Thyroid gland (tissue), 4 donors: ENCODE data around the gene STX16. TPM values are rescaled to one million over a fixed set of nuclear protein-coding genes. Genes with fewer than 3 reads are reported as not detected.

Experiments used
- DNase-seq, 2 donors: peaks; one replicate each; pipeline ENCODE4 v3.0.0-alpha.2; 2019
- H3K27ac ChIP-seq, 3 donors: fragments of 200-600 bp; sonication (generic); 1 replicate in 2 of 3; 2 replicates in 1 of 3; pipeline ENCODE4 v1.5.1; 2016 to 2019; ENCODE audit warnings: mild to moderate bottlenecking in 1 of 3, moderate library complexity in 1 of 3
- H3K27me3 ChIP-seq: fragments of 200-600 bp; sonication (generic); one replicate; pipeline ENCODE4 v1.5.1; 2019
- H3K36me3 ChIP-seq, 2 donors: fragments of 200-600 bp; sonication (generic); one replicate each; pipeline ENCODE4 v1.5.1; 2016 to 2019
- H3K4me1 ChIP-seq, 2 donors: fragments of 200-600 bp; sonication (generic); one replicate each; pipeline ENCODE4 v1.5.1; 2017 to 2019
- H3K4me3 ChIP-seq, 3 donors: fragments of 200-600 bp; sonication (generic); replicated peaks in 1 of 3; 1 replicate in 2 of 3; 2 replicates in 1 of 3; pipeline ENCODE4 v1.5.1; 2016; ENCODE audit warnings: mild to moderate bottlenecking in 1 of 3
- H3K9me3 ChIP-seq: fragments of 200-600 bp; sonication (generic); one replicate; pipeline ENCODE4 v1.5.1; 2017
- POLR2A ChIP-seq, 2 donors: fragments of 450-650 bp; IDR thresholded peaks; one replicate each; pipeline ENCODE4 v1.6.1; 2017; ENCODE audit warnings: antibody characterized with exemption in 2 of 2, mild to moderate bottlenecking in 2 of 2, moderate library complexity in 1 of 2
- WGBS, 2 donors: methylation state at CpG; one replicate each; pipeline ENCODE4 v1.1.5; 2017; 5-methylcytosine and 5-hydroxymethylcytosine counted together
- intact Hi-C: fragments of 100-400 bp; cut with DNase I; formaldehyde crosslinking; loops from one replicate; pipeline ENCODE4 v1.15.1; 2023
- total RNA-seq, 4 donors: library from RNA; depleted of rRNA; stranded (reverse); fragments of >200 nt; gene quantifications; one replicate each; pipeline ENCODE4 v1.2.3, GENCODE V29; 2016
- TF ChIP-seq, protein P1 (sequence below), 6 experiments: fragments of 200-600 bp in 3 of 6; fragments of 450-650 bp in 3 of 6; sonication (generic) in 3 of 6; IDR thresholded peaks; one replicate each; pipeline ENCODE4 v1.5.1; 2016 to 2019; ENCODE audit warnings: antibody characterized with exemption in 6 of 6, mild to moderate bottlenecking in 2 of 6, inconsistent platforms in 1 of 6, moderate library complexity in 1 of 6

Gene STX16
- total RNA-seq, 4 donors from 2014 or later: 42.5 to 59.1 (median 53.0) TPM

DNA sequence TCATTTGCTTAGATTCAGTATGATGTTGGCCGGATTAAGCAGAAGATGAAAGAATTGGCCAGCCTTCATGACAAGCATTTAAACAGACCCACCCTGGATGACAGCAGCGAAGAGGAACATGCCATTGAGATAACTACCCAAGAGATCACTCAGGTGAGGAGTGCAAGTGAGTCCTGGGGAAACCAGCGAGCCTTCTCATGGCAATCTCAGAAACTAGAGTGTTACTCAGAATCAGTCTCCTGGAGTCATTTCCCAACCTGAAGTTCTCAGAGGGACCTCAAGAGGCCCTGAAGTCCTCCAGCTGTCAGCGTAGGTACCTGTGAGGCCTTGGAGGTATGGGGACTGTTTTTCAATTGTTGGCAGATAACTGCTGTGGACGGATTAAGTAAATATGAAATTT lies 16.9 kb downstream of the STX16 start:
- intact Hi-C loops: no loop called here
- H3K4me3 ChIP-seq: no peak overlapping the region
- H3K36me3 ChIP-seq: peaks cover 17 to 22% of the 10 kb centered on the region in 2 donors
- no peaks in the 10 kb centered on the region for H3K27me3 ChIP-seq
- H3K9me3 ChIP-seq: no peaks in the 10 kb centered on the region
- TF ChIP-seq POLR2A (IDR thresholded peaks at IDR 0.05): no peak
- TF ChIP-seq, protein P1, sequence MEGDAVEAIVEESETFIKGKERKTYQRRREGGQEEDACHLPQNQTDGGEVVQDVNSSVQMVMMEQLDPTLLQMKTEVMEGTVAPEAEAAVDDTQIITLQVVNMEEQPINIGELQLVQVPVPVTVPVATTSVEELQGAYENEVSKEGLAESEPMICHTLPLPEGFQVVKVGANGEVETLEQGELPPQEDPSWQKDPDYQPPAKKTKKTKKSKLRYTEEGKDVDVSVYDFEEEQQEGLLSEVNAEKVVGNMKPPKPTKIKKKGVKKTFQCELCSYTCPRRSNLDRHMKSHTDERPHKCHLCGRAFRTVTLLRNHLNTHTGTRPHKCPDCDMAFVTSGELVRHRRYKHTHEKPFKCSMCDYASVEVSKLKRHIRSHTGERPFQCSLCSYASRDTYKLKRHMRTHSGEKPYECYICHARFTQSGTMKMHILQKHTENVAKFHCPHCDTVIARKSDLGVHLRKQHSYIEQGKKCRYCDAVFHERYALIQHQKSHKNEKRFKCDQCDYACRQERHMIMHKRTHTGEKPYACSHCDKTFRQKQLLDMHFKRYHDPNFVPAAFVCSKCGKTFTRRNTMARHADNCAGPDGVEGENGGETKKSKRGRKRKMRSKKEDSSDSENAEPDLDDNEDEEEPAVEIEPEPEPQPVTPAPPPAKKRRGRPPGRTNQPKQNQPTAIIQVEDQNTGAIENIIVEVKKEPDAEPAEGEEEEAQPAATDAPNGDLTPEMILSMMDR (IDR thresholded peaks at IDR 0.05): no peak
- no peaks in the 10 kb centered on the region for H3K4me1 ChIP-seq
- WGBS, 2 donors: 85 to 94% methylated on average over 5 of the region's 5 CpGs
- no peak for DNase-seq
- no peak overlapping the region for H3K27ac ChIP-seq

DNA sequence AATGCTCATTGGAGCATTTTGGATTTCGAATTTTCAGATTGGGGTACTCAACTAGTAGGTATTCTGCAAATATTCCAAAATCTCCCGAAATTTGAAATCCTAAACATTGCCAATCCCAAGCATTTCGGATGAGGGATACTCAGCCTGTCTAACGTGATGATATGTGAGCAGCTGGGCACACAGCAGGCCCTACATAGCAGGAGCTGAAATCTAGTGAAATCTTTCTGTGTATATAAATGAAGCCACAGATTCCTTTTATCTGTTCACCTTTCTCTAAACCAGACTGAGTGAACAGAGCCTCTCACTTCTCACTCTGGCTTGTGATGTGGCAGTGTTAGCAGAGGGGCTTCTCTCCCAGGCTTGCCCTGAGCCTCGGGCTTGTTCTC lies 17.8 kb downstream of the STX16 start:
- H3K27me3 ChIP-seq: no peaks in the 10 kb centered on the region
- TF ChIP-seq, protein P1 (IDR thresholded peaks at IDR 0.05): no peak
- no peak for TF ChIP-seq POLR2A (IDR thresholded peaks at IDR 0.05)
- no peaks in the 10 kb centered on the region for H3K4me1 ChIP-seq
- H3K4me3 ChIP-seq: no peak overlapping the region
- peaks cover 25 to 28% of the 10 kb centered on the region in 2 donors for H3K36me3 ChIP-seq
- H3K9me3 ChIP-seq: no peaks in the 10 kb centered on the region
- no peak for DNase-seq
- 89 to 91% methylated on average over 5 of the region's 5 CpGs for WGBS, 2 donors
- intact Hi-C loops: no loop called here
- no peak overlapping the region for H3K27ac ChIP-seq

DNA sequence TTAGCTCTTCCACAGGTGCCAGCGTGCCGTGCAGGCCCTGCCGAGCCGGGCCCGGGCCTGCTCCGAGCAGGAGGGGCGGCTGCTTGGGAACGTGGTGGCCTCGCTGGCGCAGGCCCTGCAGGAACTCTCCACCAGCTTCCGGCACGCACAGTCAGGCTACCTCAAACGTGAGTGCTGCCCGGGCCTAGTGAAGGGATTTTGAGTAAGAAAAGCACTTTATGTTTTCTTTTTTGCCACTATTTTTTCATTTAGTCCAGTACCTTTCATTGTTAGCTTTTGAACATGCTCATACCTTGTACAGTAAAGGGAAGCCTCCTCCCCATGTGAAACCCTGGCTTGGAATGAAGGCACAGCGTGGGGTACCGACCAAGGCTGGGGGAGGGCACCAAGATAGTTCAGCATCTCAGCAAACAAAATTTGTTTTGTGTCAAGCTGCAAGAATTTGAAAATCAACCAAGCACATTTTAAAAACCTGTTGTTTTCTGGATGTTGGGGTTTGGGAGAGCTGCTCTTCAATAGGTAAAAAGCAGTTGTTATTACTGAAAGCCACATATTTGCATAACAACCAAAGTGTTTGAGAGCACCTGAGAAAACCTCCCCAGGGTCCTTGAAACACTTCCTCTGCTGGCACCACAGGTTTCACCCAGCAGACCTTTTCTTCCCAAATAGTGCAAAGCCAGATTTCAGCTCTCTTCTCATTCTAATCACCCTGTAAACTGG lies 18.4 kb downstream of the STX16 start:
- intact Hi-C loops: no loop called here
- no peaks in the 10 kb centered on the region for H3K4me1 ChIP-seq
- WGBS, 2 donors: 75% methylated on average over 16 of the region's 16 CpGs
- no peak for TF ChIP-seq POLR2A (IDR thresholded peaks at IDR 0.05)
- TF ChIP-seq, protein P1 (IDR thresholded peaks at IDR 0.05): no peak
- peaks cover 28 to 31% of the 10 kb centered on the region in 2 donors for H3K36me3 ChIP-seq
- no peaks in the 10 kb centered on the region for H3K27me3 ChIP-seq
- no peak for DNase-seq
- H3K27ac ChIP-seq: no peak overlapping the region
- H3K9me3 ChIP-seq: no peaks in the 10 kb centered on the region
- no peak overlapping the region for H3K4me3 ChIP-seq

DNA sequence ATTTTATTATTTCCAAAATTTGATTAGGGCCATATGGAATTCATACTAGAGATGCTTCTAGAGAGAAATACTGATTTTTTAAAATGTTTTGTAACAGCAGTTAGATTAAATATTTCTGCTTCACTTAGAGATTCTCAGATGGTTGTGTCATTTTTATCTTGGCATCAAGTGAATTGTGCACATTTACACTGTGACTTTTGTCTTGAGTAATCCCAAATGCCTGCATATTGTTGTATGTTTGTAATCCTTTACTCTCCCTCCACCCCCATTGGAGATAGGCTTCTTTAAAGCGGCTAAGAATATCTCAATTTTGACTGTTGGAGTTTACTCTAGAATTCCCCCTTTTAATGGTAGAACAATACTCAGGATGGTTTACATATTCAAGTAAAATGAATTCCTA lies 19.0 kb downstream of the STX16 start:
- Histone ChIP-seq H3K9me3 (no peaks in the 10 kb centered on the region), H3K36me3 (peaks cover 29 to 34% of the 10 kb centered on the region in 2 donors), H3K27me3 (no peaks in the 10 kb centered on the region), H3K27ac (no peak overlapping the region), H3K4me1 (no peaks in the 10 kb centered on the region), H3K4me3 (no peak overlapping the region)
- intact Hi-C loops: no loop called here
- WGBS, 2 donors: 95 to 97% methylated on average over 1 of the region's 1 CpG
- DNase-seq: no peak
- TF ChIP-seq, protein P1 (IDR thresholded peaks at IDR 0.05): no peak
- TF ChIP-seq POLR2A (IDR thresholded peaks at IDR 0.05): no peak

DNA sequence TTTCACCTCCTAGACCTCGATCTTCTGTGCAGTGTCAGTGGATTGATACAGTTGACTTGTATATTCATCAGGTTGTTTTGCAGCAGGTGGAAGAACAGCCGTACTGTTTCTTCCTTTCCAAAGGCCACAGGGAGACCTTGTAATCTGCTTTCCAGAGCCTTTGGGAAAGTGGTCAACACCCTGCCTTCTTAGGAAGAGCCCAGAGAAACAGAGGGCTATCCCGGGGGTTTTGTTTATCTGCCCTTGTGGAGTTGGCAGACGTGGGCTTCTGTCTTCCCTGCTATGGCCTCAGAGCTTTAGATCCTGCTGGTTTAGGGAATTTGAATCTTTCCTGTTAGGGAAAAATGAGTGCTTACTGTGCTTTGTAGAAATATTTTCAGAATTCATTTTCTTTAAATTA lies 19.6 kb downstream of the STX16 start:
- 64 to 70% methylated on average over 4 of the region's 4 CpGs for WGBS, 2 donors
- Histone ChIP-seq H3K9me3 (no peaks in the 10 kb centered on the region), H3K36me3 (peaks cover 35 to 39% of the 10 kb centered on the region in 2 donors), H3K4me3 (no peak overlapping the region), H3K27me3 (no peaks in the 10 kb centered on the region), H3K27ac (no peak overlapping the region), H3K4me1 (no peaks in the 10 kb centered on the region)
- no peak for DNase-seq
- intact Hi-C loops: no loop called here
- TF ChIP-seq POLR2A (IDR thresholded peaks at IDR 0.05): no peak
- TF ChIP-seq, protein P1 (IDR thresholded peaks at IDR 0.05): no peak
